ENCODE results near the gene CLRN3. TPM values are rescaled to one million over a fixed set of nuclear protein-coding genes. Genes with fewer than 3 reads are reported as not detected.

The CLRN3 gene
- polyA plus RNA-seq, 1 donor from 2014 or later, result not detected

DNA sequence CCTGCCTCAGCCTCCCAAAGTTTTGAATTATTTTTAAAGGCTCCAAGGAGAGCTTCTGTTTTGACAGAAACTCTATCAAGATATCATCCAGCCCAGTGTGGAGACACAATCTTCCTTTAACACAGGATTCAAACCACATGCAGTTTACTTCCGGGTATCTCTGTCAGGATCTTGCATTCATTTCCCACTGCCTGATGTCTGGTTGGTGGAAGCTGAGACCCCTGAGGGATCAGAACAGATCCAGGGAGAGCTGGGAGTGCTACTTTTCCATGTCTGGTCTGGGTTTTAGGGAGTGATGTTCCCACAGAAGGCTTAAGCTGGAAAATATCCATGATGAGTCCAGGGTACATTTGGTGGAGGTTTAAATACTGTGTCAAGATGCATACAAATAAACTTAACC is 30.9 kb upstream of the CLRN3 start:
- H3K79me2 ChIP-seq (replicated peaks; ENCODE audit: insufficient read depth, low read length), result no peaks in the 10 kb centered on the region
- no peak overlapping the region for H3K4me3 ChIP-seq (ENCODE audit: low read length)
- H3K4me2 ChIP-seq (ENCODE audit: low read length), result no peak overlapping the region
- no peaks in the 10 kb centered on the region for H3K9me2 ChIP-seq (ENCODE audit: insufficient read depth, low read length)
- H4K20me1 ChIP-seq (ENCODE audit: insufficient read depth), result no peaks in the 10 kb centered on the region
- H3K27ac ChIP-seq (ENCODE audit: low read length), result no peak overlapping the region
- H3K9ac ChIP-seq (ENCODE audit: low read length), result no peak overlapping the region
- H3K9me3 ChIP-seq (ENCODE audit: low read length), result no peaks in the 10 kb centered on the region
- H2AFZ ChIP-seq (ENCODE audit: low read depth, low read length), result no peak overlapping the region
- no peaks in the 10 kb centered on the region for H3K36me3 ChIP-seq (ENCODE audit: insufficient read depth, low read length)
- H3K27me3 ChIP-seq (ENCODE audit: insufficient read depth, low read depth, low read length), result no peaks in the 10 kb centered on the region
- no peaks in the 10 kb centered on the region for H3F3A ChIP-seq (ENCODE audit: insufficient read depth, low read length, poor library complexity, severe bottlenecking)
- TF ChIP-seq, protein P1, sequence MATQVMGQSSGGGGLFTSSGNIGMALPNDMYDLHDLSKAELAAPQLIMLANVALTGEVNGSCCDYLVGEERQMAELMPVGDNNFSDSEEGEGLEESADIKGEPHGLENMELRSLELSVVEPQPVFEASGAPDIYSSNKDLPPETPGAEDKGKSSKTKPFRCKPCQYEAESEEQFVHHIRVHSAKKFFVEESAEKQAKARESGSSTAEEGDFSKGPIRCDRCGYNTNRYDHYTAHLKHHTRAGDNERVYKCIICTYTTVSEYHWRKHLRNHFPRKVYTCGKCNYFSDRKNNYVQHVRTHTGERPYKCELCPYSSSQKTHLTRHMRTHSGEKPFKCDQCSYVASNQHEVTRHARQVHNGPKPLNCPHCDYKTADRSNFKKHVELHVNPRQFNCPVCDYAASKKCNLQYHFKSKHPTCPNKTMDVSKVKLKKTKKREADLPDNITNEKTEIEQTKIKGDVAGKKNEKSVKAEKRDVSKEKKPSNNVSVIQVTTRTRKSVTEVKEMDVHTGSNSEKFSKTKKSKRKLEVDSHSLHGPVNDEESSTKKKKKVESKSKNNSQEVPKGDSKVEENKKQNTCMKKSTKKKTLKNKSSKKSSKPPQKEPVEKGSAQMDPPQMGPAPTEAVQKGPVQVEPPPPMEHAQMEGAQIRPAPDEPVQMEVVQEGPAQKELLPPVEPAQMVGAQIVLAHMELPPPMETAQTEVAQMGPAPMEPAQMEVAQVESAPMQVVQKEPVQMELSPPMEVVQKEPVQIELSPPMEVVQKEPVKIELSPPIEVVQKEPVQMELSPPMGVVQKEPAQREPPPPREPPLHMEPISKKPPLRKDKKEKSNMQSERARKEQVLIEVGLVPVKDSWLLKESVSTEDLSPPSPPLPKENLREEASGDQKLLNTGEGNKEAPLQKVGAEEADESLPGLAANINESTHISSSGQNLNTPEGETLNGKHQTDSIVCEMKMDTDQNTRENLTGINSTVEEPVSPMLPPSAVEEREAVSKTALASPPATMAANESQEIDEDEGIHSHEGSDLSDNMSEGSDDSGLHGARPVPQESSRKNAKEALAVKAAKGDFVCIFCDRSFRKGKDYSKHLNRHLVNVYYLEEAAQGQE (IDR thresholded peaks at IDR 0.05; ENCODE audit: borderline replicate concordance), result no peak
- TF ChIP-seq MXI1 (conservative IDR thresholded peaks at IDR 0.05; ENCODE audit: poor library complexity, severe bottlenecking), result no peak
- TF ChIP-seq EZH2 (IDR thresholded peaks at IDR 0.05; ENCODE audit: borderline replicate concordance, insufficient read depth, low read length, poor library complexity, severe bottlenecking), result no peak
- no peak for TF ChIP-seq TAF1 (IDR thresholded peaks at IDR 0.05; ENCODE audit: low read depth)
- no peak for TF ChIP-seq POLR2AphosphoS5 (IDR thresholded peaks at IDR 0.05)
- no peak for TF ChIP-seq RAD21 (conservative IDR thresholded peaks at IDR 0.05)
- no peak for TF ChIP-seq EP300 (conservative IDR thresholded peaks at IDR 0.05; ENCODE audit: poor library complexity, severe bottlenecking)
- no peak for TF ChIP-seq SMC3 (conservative IDR thresholded peaks at IDR 0.05; ENCODE audit: poor library complexity)
- TF ChIP-seq, protein P2, sequence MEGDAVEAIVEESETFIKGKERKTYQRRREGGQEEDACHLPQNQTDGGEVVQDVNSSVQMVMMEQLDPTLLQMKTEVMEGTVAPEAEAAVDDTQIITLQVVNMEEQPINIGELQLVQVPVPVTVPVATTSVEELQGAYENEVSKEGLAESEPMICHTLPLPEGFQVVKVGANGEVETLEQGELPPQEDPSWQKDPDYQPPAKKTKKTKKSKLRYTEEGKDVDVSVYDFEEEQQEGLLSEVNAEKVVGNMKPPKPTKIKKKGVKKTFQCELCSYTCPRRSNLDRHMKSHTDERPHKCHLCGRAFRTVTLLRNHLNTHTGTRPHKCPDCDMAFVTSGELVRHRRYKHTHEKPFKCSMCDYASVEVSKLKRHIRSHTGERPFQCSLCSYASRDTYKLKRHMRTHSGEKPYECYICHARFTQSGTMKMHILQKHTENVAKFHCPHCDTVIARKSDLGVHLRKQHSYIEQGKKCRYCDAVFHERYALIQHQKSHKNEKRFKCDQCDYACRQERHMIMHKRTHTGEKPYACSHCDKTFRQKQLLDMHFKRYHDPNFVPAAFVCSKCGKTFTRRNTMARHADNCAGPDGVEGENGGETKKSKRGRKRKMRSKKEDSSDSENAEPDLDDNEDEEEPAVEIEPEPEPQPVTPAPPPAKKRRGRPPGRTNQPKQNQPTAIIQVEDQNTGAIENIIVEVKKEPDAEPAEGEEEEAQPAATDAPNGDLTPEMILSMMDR (IDR thresholded peaks at IDR 0.05; ENCODE audit: poor library complexity, severe bottlenecking), result no peak

DNA sequence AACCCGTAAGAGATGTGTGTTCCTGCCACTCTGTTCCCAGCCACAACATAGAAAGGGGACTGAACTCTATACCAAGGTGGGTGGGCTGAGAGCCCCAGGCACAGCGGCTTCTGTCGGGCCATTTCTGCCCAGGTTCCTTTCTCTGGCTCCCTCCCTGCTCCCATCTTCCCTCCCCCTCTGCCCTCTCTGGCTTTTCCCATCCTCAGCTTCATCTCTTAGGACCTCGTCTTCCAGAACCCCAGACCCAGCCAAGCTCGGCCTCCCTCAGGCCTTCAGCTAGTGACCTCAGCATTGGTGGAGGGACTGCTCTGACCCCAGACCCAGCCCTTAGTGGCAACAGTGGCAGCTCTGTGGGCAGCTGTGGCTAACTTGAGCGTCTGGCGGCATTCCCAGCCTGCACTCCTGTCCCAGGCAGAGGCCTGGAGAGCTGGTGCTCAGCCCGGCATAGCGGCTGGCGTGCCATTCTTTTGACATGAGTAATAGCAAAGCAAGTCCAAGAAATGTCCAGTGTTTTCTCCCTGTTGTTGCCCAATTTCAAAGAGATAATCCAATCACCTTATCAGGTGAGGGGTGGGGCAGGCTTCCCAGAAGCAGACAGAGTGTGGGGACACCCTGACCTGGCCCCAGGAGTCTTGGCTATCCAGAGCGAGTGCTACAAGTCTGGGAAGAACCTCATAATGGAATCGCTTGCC is 30.1 kb upstream of the CLRN3 start:
- Histone ChIP-seq H3K79me2 (replicated peaks; ENCODE audit: insufficient read depth, low read length) (no peaks in the 10 kb centered on the region), H3K9me3 (ENCODE audit: low read length) (no peaks in the 10 kb centered on the region), H3F3A (ENCODE audit: insufficient read depth, low read length, poor library complexity, severe bottlenecking) (no peaks in the 10 kb centered on the region), H3K9me2 (ENCODE audit: insufficient read depth, low read length) (no peaks in the 10 kb centered on the region), H2AFZ (ENCODE audit: low read depth, low read length) (no peak overlapping the region), H3K36me3 (ENCODE audit: insufficient read depth, low read length) (no peaks in the 10 kb centered on the region), H3K9ac (ENCODE audit: low read length) (no peak overlapping the region), H3K4me2 (ENCODE audit: low read length) (no peak overlapping the region), H4K20me1 (ENCODE audit: insufficient read depth) (no peaks in the 10 kb centered on the region), H3K27ac (ENCODE audit: low read length) (no peak overlapping the region), H3K27me3 (ENCODE audit: insufficient read depth, low read depth, low read length) (no peaks in the 10 kb centered on the region), H3K4me3 (ENCODE audit: low read length) (no peak overlapping the region)
- TF ChIP-seq EP300 (conservative IDR thresholded peaks at IDR 0.05; ENCODE audit: poor library complexity, severe bottlenecking) (no peak), SMC3 (conservative IDR thresholded peaks at IDR 0.05; ENCODE audit: poor library complexity) (no peak), TAF1 (IDR thresholded peaks at IDR 0.05; ENCODE audit: low read depth) (no peak), MXI1 (conservative IDR thresholded peaks at IDR 0.05; ENCODE audit: poor library complexity, severe bottlenecking) (no peak), RAD21 (conservative IDR thresholded peaks at IDR 0.05) (no peak), EZH2 (IDR thresholded peaks at IDR 0.05; ENCODE audit: borderline replicate concordance, insufficient read depth, low read length, poor library complexity, severe bottlenecking) (no peak), POLR2AphosphoS5 (IDR thresholded peaks at IDR 0.05) (no peak)
- TF ChIP-seq, protein P1 (IDR thresholded peaks at IDR 0.05; ENCODE audit: borderline replicate concordance), result no peak
- TF ChIP-seq, protein P2 (IDR thresholded peaks at IDR 0.05; ENCODE audit: poor library complexity, severe bottlenecking), result no peak
